ENCODE measurements around the gene GTF3C1.
"Not testable (repeated sequence)": the region's sequence is repeated elsewhere in the genome, so short reads cannot be mapped to it uniquely, and the experiment has no call there.

Gene GTF3C1

GRCh38 chr16:27439271-27440018 lies 110.3 kb downstream of the GTF3C1 start:
- DNase-seq, result no peak

- DNase-seq, result no peak
Measured at GRCh38 chr16:27437946-27438345, 111.8 kb downstream of the GTF3C1 start.

GRCh38 chr16:27436921-27437650 lies 112.6 kb downstream of the GTF3C1 start:
- DNase-seq, result peak; percentile 3

GRCh38 chr16:27436065-27436464 lies 113.6 kb downstream of the GTF3C1 start:
- peak; percentile 0 for DNase-seq

GRCh38 chr16:27435146-27435545 lies 114.6 kb downstream of the GTF3C1 start:
- peak; percentile 1 for DNase-seq

- DNase-seq, result peak; percentile 4
Measured at GRCh38 chr16:27434141-27435051, 115.3 kb downstream of the GTF3C1 start.

- no peak for DNase-seq
Measured at GRCh38 chr16:27433636-27434035, 116.1 kb downstream of the GTF3C1 start.

GRCh38 chr16:27433191-27433590 lies 116.5 kb downstream of the GTF3C1 start:
- DNase-seq, result not testable (repeated sequence)

GRCh38 chr16:27432558-27432957 lies 117.2 kb downstream of the GTF3C1 start:
- peak; percentile 1 for DNase-seq

- peak; percentile 14 for DNase-seq
Measured at GRCh38 chr16:27431773-27432532, 117.8 kb downstream of the GTF3C1 start.

- DNase-seq, result peak; percentile 42
Measured at GRCh38 chr16:27430923-27431484, 118.7 kb downstream of the GTF3C1 start.

- peak; percentile 5 for DNase-seq
Measured at GRCh38 chr16:27430512-27430911, 119.2 kb downstream of the GTF3C1 start.

- peak; percentile 13 for DNase-seq
Measured at GRCh38 chr16:27429981-27430441, 119.7 kb downstream of the GTF3C1 start.

GRCh38 chr16:27429330-27429871 lies 120.3 kb downstream of the GTF3C1 start:
- peak; percentile 11 for DNase-seq

- peak; percentile 3 for DNase-seq
Measured at GRCh38 chr16:27428026-27428785, 121.5 kb downstream of the GTF3C1 start.

- no peak for DNase-seq
Measured at GRCh38 chr16:27427538-27427937, 122.2 kb downstream of the GTF3C1 start.

GRCh38 chr16:27426423-27427408 lies 123.0 kb downstream of the GTF3C1 start:
- DNase-seq, result peak; percentile 85

- no peak for DNase-seq
Measured at GRCh38 chr16:27425961-27426360, 123.8 kb downstream of the GTF3C1 start.

GRCh38 chr16:27424772-27425498 lies 124.8 kb downstream of the GTF3C1 start:
- peak; percentile 9 for DNase-seq

Data from activated CD4-positive, alpha-beta T cell treated with anti-CD3 and anti-CD28 coated beads for 48 hours (primary cell).